GM06990 (cell line): ENCODE data around the gene ZBTB45.
"Not testable (repeated sequence)": the region's sequence is repeated elsewhere in the genome, so short reads cannot be mapped to it uniquely, and the experiment has no call there.

Source experiments
- DNase-seq: peaks from one replicate; pipeline ENCODE4 v3.0.0-alpha.2; 2011; ENCODE audit not compliant: insufficient read length; ENCODE audit errors: extremely low read depth
- H3K27me3 ChIP-seq: replicated peaks from 2 replicates; pipeline ENCODE4 v1.6.0; 2011; ENCODE audit warnings: low read length; ENCODE audit not compliant: control insufficient read depth, insufficient read depth
- H3K36me3 ChIP-seq: 2 replicates; pipeline ENCODE4 v1.5.1; 2011; ENCODE audit warnings: low read length; ENCODE audit not compliant: control insufficient read depth, insufficient read depth
- H3K4me3 ChIP-seq: replicated peaks from 2 replicates; pipeline ENCODE4 v1.5.1; 2011; ENCODE audit warnings: low read depth, mild to moderate bottlenecking, control low read depth, low read length
- TF ChIP-seq, protein P1 (sequence below): IDR thresholded peaks from 2 replicates; pipeline ENCODE4 v1.5.1; 2011; ENCODE audit warnings: low read length, control low read depth, mild to moderate bottlenecking, inconsistent platforms; ENCODE audit not compliant: insufficient read depth, poor library complexity, severe bottlenecking

Gene ZBTB45

GRCh38 chr19:58475714-58476497 is 43.7 kb downstream of the ZBTB45 start, which contains the start of gene ZNF446:
Gene ZNF446, plus strand, starts transcription at chr19:58476352. Its CDS starts 867 bp downstream, at chr19:58477219.
- TF ChIP-seq, protein P1, sequence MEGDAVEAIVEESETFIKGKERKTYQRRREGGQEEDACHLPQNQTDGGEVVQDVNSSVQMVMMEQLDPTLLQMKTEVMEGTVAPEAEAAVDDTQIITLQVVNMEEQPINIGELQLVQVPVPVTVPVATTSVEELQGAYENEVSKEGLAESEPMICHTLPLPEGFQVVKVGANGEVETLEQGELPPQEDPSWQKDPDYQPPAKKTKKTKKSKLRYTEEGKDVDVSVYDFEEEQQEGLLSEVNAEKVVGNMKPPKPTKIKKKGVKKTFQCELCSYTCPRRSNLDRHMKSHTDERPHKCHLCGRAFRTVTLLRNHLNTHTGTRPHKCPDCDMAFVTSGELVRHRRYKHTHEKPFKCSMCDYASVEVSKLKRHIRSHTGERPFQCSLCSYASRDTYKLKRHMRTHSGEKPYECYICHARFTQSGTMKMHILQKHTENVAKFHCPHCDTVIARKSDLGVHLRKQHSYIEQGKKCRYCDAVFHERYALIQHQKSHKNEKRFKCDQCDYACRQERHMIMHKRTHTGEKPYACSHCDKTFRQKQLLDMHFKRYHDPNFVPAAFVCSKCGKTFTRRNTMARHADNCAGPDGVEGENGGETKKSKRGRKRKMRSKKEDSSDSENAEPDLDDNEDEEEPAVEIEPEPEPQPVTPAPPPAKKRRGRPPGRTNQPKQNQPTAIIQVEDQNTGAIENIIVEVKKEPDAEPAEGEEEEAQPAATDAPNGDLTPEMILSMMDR, result no peak
- H3K4me3 ChIP-seq, result peak within 1 kb of the TSS; percentile 70
- peak; percentile 99 for DNase-seq
- no peaks in the 10 kb centered on the region for H3K27me3 ChIP-seq
- H3K36me3 ChIP-seq, result peaks cover 14% of the 10 kb centered on the region

DNA sequence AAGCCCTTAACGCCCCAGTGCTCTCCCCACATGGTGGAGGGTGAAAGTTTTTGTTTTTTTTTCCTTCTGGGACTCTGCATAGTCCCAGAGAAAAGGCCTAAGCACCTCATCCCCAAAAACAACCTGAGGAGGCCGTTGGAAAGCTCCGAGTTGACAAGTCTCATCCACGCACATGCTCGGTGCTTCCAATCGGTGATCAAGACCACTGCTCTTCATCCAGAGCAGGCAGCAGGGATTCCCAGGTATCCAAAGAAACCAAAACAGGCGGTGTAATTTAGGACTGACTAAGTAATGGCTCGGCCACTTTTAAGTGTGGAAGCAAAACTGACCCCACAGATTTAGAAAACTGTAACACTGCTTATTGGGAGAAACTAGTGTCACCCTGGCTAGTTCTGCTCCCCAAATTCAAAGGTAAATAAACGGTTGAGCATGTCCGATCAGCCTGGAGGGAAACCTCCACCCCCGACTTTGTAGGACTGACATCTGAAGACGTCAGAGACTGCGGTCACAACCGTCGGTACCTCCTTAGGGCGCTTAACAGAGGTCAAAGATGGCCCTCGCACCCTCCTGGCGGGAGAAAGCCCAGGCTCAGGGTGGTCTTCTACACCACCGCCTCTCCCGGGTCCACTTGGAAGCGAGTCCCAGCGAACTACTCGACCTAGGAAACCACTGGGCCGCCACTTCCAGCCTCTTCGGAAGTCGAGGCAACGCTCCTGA is 44.5 kb downstream of the ZBTB45 start:
- TF ChIP-seq, protein P1, result no peak
- H3K27me3 ChIP-seq, result no peaks in the 10 kb centered on the region
- peaks cover 15% of the 10 kb centered on the region for H3K36me3 ChIP-seq

GRCh38 chr19:58474291-58474996 is 45.2 kb downstream of the ZBTB45 start:
- H3K36me3 ChIP-seq, result peaks cover 15% of the 10 kb centered on the region
- no peaks in the 10 kb centered on the region for H3K27me3 ChIP-seq
- H3K4me3 ChIP-seq, result no peak overlapping the region
- TF ChIP-seq, protein P1, result no peak
- DNase-seq, result no peak

More for the DNA sequence above, 44.5 kb downstream of the ZBTB45 start:
- no peak for DNase-seq
- peak overlapping the region; percentile 70 for H3K4me3 ChIP-seq

GRCh38 chr19:58473775-58474174 is 45.8 kb downstream of the ZBTB45 start:
- TF ChIP-seq, protein P1, result no peak
- no peak for DNase-seq
- Histone ChIP-seq H3K27me3 (no peaks in the 10 kb centered on the region), H3K36me3 (peaks cover 16% of the 10 kb centered on the region), H3K4me3 (no peak overlapping the region)

- Histone ChIP-seq H3K4me3 (no peak overlapping the region), H3K36me3 (peaks cover 16% of the 10 kb centered on the region), H3K27me3 (no peaks in the 10 kb centered on the region)
- TF ChIP-seq, protein P1, result no peak
- DNase-seq, result no peak
Observed at GRCh38 chr19:58471736-58472135, 47.9 kb downstream of the ZBTB45 start.

GRCh38 chr19:58470837-58471543 is 48.6 kb downstream of the ZBTB45 start:
- H3K27me3 ChIP-seq, DNase-seq, H3K4me3 ChIP-seq: not testable (repeated sequence)
- peaks cover 16% of the 10 kb centered on the region for H3K36me3 ChIP-seq
